UCSD-AML1 (cell line): ENCODE data around the gene CD80.

Experiments used
- DNase-seq: peaks from one replicate; lab custom pipeline; 2025; ENCODE audit not compliant: unreplicated experiment; lab: John Stamatoyannopoulos, UW

CD80 gene

GRCh38 chr3:119500265-119500664, 59.1 kb downstream of the CD80 start:
- DNase-seq = no peak

DNA sequence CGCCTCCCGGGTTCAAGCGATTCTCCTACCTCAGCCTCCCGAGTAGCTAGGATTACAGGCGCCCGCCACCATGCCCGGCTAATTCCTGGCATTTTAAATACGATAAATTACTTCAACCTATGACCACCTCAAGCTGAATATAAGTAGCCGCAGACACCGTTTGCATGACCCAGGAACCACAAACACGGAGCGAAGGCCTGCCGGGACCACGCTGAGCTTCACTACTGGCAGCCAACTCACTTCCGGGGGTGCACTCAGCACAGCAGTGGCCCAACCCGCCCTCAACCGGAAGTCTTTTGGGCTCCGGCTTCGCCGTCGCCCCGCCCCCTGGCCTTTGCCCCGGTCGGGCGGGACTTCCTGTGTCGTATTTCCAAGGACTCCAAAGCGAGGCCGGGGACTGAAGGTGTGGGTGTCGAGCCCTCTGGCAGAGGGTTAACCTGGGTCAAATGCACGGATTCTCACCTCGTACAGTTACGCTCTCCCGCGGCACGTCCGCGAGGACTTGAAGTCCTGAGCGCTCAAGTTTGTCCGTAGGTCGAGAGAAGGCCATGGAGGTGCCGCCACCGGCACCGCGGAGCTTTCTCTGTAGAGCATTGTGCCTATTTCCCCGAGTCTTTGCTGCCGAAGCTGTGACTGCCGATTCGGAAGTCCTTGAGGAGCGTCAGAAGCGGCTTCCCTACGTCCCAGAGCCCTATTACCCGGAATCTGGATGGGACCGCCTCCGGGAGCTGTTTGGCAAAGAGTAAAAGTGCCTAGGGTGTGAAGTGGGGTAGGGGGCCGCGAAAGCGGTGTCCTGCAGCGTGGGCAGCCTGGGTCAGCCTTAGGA, 61.0 kb downstream of the CD80 start, which contains the start of gene TIMMDC1:
TIMMDC1 (plus strand) TSS at position 362 of the 826 bp plus-strand sequence; CDS start at position 549, 187 bp downstream.
- DNase-seq = peak; percentile 97

DNA sequence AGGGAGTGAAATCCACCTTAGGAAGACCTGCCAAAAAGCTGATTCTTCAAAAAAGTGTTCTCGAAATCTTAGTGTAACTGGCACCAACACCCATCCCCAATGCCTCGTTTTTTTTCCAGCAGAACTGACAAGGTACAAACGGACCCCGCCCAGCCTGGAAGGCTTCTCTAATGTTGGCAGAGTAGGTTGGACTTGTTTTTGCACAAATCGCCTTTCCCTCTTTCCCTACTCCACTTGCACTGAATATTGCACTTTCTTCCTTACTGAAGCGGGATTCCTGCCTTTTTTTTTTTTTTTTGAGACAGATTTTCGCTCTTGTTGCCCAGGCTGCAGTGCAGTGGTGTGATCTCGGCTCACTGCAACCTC, 61.6 kb downstream of the CD80 start:
- peak; percentile 28 for DNase-seq

DNA sequence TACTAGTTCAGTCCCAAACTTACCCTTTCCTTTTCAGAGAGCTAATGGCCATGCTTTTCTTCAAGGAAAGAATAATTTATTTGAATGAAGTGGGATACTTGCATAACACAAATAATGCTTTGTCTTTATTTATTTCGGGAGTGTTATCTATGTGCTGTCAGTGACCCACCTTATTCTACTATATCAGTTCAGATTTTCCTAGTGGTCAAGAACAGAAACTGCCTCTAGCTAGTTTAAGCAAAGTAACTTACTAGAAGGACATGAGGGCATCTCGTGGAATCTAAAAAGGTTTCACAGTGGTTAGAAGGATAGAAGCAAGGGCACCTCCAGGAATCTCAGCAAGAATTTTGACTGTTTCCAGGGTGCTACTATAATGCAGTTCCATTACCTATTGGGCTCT, 64.8 kb downstream of the CD80 start:
- no peak for DNase-seq

DNA sequence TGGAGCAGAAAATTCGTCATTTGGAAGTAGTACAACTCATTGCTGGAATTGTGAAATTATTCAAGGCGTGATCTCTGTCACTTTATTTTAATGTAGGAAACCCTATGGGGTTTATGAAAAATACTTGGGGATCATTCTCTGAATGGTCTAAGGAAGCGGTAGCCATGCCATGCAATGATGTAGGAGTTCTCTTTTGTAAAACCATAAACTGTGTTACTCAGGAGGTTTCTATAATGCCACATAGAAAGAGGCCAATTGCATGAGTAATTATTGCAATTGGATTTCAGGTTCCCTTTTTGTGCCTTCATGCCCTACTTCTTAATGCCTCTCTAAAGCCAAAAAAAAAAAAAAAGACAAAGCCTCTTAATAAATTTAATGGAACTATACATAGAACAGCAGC, 66.6 kb downstream of the CD80 start:
- DNase-seq = no peak

DNA sequence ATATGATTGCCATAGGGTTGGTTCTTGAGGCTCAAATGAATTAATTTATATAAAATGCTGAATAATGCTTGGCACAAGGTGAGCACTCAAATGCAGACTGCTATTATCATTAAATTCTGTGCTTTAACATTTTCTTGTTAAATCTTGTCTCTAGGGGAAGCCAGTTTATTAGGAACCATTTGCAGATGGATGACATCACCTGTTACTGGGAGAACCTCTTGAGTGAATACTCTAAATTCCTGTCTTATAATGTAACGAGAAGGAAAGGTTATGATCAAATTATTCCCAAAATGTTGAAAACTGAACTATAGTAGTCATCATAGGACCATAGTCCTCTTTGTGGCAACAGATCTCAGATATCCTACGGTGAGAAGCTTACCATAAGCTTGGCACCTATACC, 67.3 kb downstream of the CD80 start:
- no peak for DNase-seq

DNA sequence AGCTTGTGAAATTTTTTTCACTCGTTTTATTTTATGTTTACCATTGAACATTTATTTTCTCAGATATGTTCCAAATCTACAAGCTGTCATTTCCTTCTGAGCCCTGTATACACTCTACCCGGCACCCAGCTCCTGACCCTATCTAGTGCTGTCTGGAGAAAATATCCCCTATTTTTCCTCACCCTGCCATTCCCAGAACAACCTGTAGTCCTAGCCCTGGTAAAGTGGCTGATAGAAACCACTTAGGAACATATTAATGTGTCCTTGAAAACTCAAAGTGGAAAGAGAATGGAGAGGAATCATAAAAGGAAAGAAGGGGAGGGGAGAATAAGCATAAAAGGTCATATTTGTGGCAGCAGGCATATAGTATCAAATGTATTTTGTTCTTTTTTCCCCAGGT, 69.3 kb downstream of the CD80 start:
- DNase-seq = no peak

- DNase-seq = no peak
Observed at GRCh38 chr3:119485563-119485962, 73.9 kb downstream of the CD80 start.

GRCh38 chr3:119483101-119483500, 76.3 kb downstream of the CD80 start:
- no peak for DNase-seq

GRCh38 chr3:119481079-119481478, 78.3 kb downstream of the CD80 start:
- DNase-seq = no peak
